Vagina (tissue), 2 donors: ENCODE measurements around the gene NEK8. TPM values are rescaled to one million over a fixed set of nuclear protein-coding genes. Genes with fewer than 3 reads are reported as not detected.
A peak's percentile ranks its signal among the peaks of the same experiment; 100 is the strongest.

Experiments used
- DNase-seq, 2 donors: peaks; one replicate each; pipeline ENCODE4 v3.0.0-alpha.2; 2017; ENCODE audit errors: extremely low spot score in 2 of 2
- H3K27ac ChIP-seq: fragments of 200-600 bp; sonication (generic); one replicate; pipeline ENCODE4 v1.5.1; 2019
- H3K27me3 ChIP-seq: fragments of 200-600 bp; sonication (generic); one replicate; pipeline ENCODE4 v1.5.1; 2019
- H3K36me3 ChIP-seq, 2 donors: fragments of 200-600 bp; sonication (generic); one replicate each; pipeline ENCODE4 v1.5.1; 2017 to 2019
- H3K4me1 ChIP-seq: fragments of 200-600 bp; sonication (generic); one replicate; pipeline ENCODE4 v1.5.1; 2019
- H3K4me3 ChIP-seq, 2 donors: fragments of 200-600 bp; sonication (generic); 1 replicate in 1 of 2; 2 replicates in 1 of 2; pipeline ENCODE4 v1.5.1; 2016 to 2019
- H3K9me3 ChIP-seq: fragments of 200-600 bp; sonication (generic); one replicate; pipeline ENCODE4 v1.5.1; 2019
- POLR2A ChIP-seq, 2 donors: fragments of 450-650 bp; IDR thresholded peaks; one replicate each; pipeline ENCODE4 v1.6.1; 2017; ENCODE audit warnings: antibody characterized with exemption in 2 of 2, mild to moderate bottlenecking in 2 of 2, moderate library complexity in 2 of 2
- POLR2AphosphoS5 ChIP-seq, 2 donors: sonication (generic); formaldehyde crosslinking; IDR thresholded peaks; one replicate each; pipeline ENCODE4 v1.9.0; 2017; ENCODE audit warnings: antibody characterized with exemption in 2 of 2, mild to moderate bottlenecking in 2 of 2, low read depth in 1 of 2; ENCODE audit not compliant: insufficient read depth in 1 of 2
- intact Hi-C: fragments of 100-400 bp; cut with DNase I; formaldehyde crosslinking; loops from one replicate; pipeline ENCODE4 v1.15.1; 2023
- total RNA-seq: library from RNA; depleted of rRNA; stranded (reverse); fragments of >200 nt; gene quantifications from one replicate; pipeline ENCODE4 v1.2.3, GENCODE V29; 2016
- TF ChIP-seq, protein P1 (sequence below), 3 experiments: fragments of 450-650 bp in 2 of 3; fragments of 200-600 bp in 1 of 3; sonication (generic) in 1 of 3; IDR thresholded peaks; one replicate each; pipeline ENCODE4 v1.5.1; 2017 to 2019; ENCODE audit warnings: antibody characterized with exemption in 3 of 3, mild to moderate bottlenecking in 2 of 3, moderate library complexity in 2 of 3

NEK8 gene
- total RNA-seq, 1 donor from 2014 or later = 0.98 TPM

DNA sequence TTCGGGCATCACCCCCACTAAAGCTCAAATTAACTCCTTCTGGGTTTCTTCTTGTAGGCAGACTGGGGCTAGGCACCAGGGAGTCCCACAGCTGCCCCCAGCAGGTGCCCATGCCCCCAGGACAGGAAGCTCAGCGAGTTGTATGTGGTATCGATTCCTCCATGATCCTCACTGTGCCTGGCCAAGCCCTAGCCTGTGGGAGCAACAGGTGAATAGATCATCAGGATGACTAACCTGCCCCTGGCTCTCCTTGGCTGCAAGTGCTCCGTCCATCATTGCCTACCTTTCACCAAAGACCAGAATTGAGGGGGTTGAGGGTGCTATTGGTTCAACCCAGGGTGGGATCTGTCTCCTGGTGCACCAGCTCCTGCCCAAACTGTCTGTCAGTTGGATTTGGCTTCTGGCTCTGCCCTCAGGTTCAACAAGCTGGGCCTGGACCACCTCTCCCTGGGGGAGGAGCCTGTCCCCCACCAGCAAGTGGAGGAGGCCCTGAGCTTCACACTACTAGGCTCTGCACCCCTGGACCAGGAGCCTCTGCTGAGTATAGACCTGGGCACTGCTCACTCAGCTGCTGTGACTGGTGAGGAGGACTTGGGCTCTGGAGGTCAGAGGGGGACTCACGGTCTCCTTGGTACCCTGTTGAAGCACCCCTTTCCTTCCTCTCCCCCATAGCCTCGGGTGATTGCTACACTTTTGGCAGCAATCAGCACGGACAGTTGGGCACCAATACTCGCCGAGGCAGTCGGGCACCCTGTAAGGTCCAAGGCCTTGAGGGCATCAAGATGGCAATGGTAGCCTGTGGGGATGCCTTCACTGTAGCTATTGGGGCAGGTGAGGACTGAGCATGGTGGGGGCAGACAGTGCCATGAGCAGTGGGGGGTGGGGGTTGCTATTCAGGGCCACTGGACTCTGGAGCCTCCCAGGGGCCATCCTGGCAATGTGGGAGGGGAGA, 12.1 kb downstream of the NEK8 start:
- DNase-seq = no peak
- Histone ChIP-seq H3K4me1 (peaks cover 29% of the 10 kb centered on the region), H3K9me3 (no peaks in the 10 kb centered on the region), H3K27ac (no peak overlapping the region), H3K4me3 (no peak overlapping the region), H3K36me3 (no peaks in the 10 kb centered on the region), H3K27me3 (no peaks in the 10 kb centered on the region)
- TF ChIP-seq, protein P1, sequence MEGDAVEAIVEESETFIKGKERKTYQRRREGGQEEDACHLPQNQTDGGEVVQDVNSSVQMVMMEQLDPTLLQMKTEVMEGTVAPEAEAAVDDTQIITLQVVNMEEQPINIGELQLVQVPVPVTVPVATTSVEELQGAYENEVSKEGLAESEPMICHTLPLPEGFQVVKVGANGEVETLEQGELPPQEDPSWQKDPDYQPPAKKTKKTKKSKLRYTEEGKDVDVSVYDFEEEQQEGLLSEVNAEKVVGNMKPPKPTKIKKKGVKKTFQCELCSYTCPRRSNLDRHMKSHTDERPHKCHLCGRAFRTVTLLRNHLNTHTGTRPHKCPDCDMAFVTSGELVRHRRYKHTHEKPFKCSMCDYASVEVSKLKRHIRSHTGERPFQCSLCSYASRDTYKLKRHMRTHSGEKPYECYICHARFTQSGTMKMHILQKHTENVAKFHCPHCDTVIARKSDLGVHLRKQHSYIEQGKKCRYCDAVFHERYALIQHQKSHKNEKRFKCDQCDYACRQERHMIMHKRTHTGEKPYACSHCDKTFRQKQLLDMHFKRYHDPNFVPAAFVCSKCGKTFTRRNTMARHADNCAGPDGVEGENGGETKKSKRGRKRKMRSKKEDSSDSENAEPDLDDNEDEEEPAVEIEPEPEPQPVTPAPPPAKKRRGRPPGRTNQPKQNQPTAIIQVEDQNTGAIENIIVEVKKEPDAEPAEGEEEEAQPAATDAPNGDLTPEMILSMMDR (IDR thresholded peaks at IDR 0.05) = no peak
- no peak for TF ChIP-seq POLR2AphosphoS5 (IDR thresholded peaks at IDR 0.05; ENCODE audit: insufficient read depth in 1 of 2, low read depth in 1 of 2)
- TF ChIP-seq POLR2A (IDR thresholded peaks at IDR 0.05) = no peak
- intact Hi-C loops = no loop called here

GRCh38 chr17:28741358-28742349, 13.1 kb downstream of the NEK8 start:
- no peak for DNase-seq
- Histone ChIP-seq H3K27me3 (no peaks in the 10 kb centered on the region), H3K4me1 (peaks cover 39% of the 10 kb centered on the region), H3K27ac (no peak overlapping the region), H3K36me3 (no peaks in the 10 kb centered on the region), H3K4me3 (no peak overlapping the region), H3K9me3 (no peaks in the 10 kb centered on the region)
- no peak for TF ChIP-seq POLR2A (IDR thresholded peaks at IDR 0.05)
- TF ChIP-seq, protein P1 (IDR thresholded peaks at IDR 0.05) = no peak
- no peak for TF ChIP-seq POLR2AphosphoS5 (IDR thresholded peaks at IDR 0.05; ENCODE audit: insufficient read depth in 1 of 2, low read depth in 1 of 2)
- intact Hi-C loops = no loop called here

GRCh38 chr17:28743243-28744103, 14.9 kb downstream of the NEK8 start, which contains the start of gene TRAF4:
TSS of gene TRAF4 (plus strand) at chr17:28744011. CDS start at chr17:28744113, 102 bp downstream.
- intact Hi-C loops = no loop called here
- DNase-seq = no peak

More at GRCh38 chr17:28743243-28744103, 14.9 kb downstream of the NEK8 start, which contains the start of gene TRAF4:
- Histone ChIP-seq H3K36me3 (peaks cover 0 to 11% of the 10 kb centered on the region in 2 donors), H3K27ac (peak within 1 kb of the TSS; percentile 95), H3K27me3 (no peaks in the 10 kb centered on the region), H3K4me3 (peak within 1 kb of the TSS; percentile 72 to 81), H3K4me1 (peaks cover 53% of the 10 kb centered on the region), H3K9me3 (no peaks in the 10 kb centered on the region)
- TF ChIP-seq POLR2A (IDR thresholded peaks at IDR 0.05) = peak in 1 of 2 donors; percentile 98
- TF ChIP-seq POLR2AphosphoS5 (IDR thresholded peaks at IDR 0.05; ENCODE audit: insufficient read depth in 1 of 2, low read depth in 1 of 2) = peak in 1 of 2 donors; percentile 63
- TF ChIP-seq, protein P1 (IDR thresholded peaks at IDR 0.05) = no peak
